GM19468 (cell line): ENCODE measurements around the gene ZHX3.
"Not testable (repeated sequence)": the region's sequence is repeated elsewhere in the genome, so short reads cannot be mapped to it uniquely, and the experiment has no call there.

Experiments used
- ATAC-seq: cut with Tn5 transposase; IDR thresholded peaks from one replicate; pipeline ENCODE4 v1.9.1; 2021; ENCODE audit warnings: mild to moderate bottlenecking, moderate library complexity, moderate number of reproducible peaks; ENCODE audit not compliant: unreplicated experiment; ENCODE audit errors: extremely low read depth

Gene ZHX3

DNA sequence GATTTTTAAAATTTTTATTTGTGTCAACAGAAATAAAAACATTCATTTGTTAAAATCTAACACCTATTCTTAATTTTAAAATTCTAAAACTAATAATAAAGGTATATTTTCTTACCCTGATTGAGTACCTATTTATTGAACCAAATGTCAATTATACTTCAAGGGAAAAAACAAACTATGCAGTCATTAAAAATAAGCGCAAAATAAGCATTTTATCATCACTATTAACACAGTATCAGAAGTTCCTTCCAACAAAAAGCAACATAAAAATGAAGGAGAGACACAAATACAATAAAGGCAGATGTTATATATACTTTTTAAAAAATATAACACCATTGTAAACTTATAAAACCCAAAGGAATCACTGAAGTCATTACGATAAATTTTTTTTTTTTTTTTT, 52.7 kb downstream of the ZHX3 start:
- no peak for ATAC-seq

- ATAC-seq: no peak
These were observed 55.5 kb downstream of the ZHX3 start for GRCh38 chr20:41261790-41262717.

- no peak for ATAC-seq
These were observed 56.3 kb downstream of the ZHX3 start for GRCh38 chr20:41261260-41261659.

DNA sequence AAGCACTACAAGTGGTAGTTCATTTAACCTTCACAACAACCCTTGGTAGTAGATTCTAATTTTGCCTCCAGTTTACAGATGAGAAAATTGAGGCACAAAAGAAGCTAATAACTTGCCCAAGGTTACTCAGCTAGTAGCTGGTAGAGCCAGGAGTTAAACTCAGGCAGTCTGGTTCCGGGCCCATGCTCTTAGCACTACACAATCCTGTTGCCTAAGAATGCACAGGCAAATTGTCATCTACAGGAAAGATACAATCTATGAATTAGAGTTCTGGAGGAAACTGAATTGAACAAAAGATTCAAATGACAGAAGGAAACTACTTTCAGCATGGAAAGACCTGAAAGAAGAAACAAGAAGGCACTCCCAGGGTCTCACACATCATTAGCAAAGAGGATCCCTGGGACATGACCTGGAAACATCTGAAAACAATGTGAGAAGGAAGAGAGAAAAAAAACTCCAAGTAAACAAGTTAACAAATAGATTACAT, 56.8 kb downstream of the ZHX3 start:
- ATAC-seq: no peak

DNA sequence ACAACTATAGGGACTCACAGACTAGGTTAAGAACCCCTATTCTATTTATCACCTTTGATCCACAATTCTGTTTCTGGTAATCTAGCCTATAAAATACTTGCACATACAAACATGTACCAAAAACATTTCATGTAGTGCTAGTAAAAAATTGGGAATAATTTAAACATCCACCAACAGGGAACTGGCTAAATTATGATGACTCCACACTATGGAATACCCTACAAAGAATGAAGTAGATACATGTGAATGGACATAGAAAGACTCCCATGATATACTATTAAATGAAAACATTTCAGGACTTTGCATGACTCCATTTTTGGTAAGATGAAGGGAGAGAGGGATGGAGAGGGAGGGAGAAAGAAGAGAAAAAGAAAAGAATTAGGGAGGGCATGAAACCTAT, 58.2 kb downstream of the ZHX3 start:
- ATAC-seq: no peak

DNA sequence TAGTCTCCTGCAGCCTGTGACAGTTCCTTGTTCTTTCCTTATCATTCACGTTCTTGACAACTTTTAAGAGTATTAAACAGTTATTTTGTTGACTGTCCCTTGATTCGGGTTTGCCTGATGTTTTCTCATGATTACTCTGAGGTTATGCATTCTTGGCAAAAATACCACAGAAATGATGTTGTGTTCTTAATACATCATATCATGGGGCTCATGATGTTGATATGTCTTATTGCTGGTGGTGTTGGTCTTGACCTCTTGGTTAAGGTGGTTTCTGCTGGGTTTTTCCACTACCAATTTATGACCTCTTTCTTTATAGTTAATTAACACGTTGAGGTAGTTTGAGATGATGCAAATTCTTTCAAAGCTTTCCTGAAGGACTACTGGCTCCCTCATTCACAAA, 59.1 kb downstream of the ZHX3 start:
- ATAC-seq: no peak

- ATAC-seq: no peak
These were observed 61.0 kb downstream of the ZHX3 start for GRCh38 chr20:41256516-41256915.

DNA sequence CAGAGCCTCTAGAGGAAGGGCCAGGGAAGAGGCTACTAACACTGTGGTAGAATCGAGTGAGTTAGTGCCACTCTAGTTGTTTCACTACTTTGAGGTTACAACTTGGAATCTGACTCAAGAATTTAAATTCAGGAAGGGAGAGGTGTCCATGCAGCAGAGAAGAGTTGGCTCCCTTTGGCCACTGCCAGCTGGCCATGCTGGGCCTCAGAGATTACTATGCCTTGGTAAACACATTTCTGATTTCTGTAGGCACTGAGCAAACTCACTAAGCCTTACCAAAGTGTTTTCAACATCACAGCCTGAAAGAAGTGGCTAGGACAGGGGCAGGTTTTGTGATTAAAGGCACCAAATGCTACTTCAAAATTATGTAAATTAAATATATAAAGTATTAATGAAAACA, 61.9 kb downstream of the ZHX3 start:
- no peak for ATAC-seq

- no peak for ATAC-seq
These were observed 67.9 kb downstream of the ZHX3 start for GRCh38 chr20:41249411-41250281.

GRCh38 chr20:41248368-41249024, 69.0 kb downstream of the ZHX3 start:
- ATAC-seq: no peak

DNA sequence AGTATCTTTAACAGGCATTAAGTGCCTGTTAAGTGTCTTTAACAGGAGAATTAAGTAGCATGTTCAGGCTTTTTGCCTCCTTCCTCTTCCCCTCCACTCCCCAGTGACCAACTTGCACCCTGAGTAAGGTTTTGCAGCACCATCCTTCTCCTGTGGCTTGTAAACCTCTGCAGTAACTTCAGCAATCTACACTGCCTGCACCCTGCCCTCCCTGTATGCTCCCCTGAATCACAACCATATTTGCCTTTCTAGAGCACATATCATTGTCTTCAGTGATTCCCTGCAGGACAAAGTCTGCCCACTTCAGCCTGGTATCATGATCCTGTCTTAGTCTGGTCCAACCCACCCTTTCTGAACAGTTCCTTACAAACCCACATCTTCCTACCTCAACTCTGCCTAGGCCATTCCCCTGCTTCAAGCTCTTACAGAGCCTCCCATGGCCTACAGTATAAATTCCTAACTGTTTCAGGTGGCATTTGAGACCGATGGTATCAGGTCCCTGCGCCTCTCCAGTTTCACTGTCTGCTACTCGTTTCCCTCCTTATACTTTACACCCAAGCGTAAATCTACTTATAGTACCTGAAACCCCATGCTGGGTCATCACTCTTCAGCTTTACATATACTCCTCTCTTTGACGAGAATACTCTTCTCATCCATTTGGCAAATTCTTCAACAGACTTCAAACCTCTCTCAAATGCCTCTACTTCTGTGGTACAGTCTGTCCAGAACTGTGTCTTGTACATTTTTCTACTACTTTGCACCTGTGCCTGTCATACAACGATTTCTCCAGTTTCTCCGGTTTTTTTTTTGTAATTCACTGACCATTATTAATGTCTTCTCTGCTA, 69.8 kb downstream of the ZHX3 start:
- ATAC-seq: no peak

DNA sequence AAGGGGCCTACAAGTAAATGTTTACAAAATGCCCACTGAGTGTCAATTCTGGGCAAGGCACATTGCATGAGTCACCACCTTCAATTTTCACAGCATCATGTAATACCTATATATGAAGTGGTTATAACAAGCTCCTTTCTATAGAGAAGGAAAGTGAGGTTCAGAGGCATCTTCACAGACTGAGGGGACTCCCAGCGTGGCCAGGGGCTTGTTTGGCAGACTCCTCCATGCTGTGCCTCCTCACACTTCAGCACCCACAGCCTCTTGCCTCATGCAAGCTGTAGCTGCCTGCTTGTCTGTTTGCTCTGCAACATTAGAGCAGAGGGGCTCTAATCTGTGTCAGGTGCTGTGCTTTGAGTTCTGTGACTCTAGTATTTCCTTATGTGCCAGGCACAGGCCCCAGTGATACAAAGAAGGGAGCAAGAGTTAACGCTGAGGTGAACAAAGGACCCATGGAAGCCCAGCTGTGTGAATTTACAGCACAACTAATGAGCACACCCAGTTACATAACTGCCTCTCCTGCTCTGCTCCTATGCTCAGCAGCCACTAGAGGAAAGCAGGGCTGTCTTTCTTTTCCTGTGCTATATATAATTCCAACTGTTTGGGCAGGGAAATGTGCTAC, 72.3 kb downstream of the ZHX3 start:
- no peak for ATAC-seq

DNA sequence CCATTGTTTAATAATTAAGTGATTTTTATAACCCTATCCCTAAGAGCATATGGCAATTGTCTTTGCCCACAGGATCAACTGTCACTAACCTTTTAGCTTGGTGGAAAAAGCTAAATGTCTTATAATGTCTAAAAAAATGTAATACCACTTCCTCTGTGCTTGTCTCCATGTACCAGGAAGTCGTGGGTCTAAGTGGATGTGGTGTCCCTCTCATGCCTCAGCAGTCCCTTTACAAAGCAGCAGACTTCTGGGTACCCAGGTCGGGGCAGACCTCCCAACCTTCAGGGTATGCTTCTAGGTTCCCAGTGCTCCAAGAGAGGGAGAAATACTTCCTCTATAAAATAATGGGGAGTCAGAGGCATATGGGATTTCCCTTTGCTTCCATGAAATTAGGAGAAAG, 74.7 kb downstream of the ZHX3 start:
- ATAC-seq: no peak

- no peak for ATAC-seq
These were observed 75.2 kb downstream of the ZHX3 start for GRCh38 chr20:41242352-41242751.

- not testable (repeated sequence) for ATAC-seq
These were observed 80.3 kb downstream of the ZHX3 start for GRCh38 chr20:41237233-41237632.

GRCh38 chr20:41236818-41237217, 80.7 kb downstream of the ZHX3 start:
- ATAC-seq: not testable (repeated sequence)

- ATAC-seq: no peak
These were observed 83.0 kb downstream of the ZHX3 start for GRCh38 chr20:41234546-41234945.

DNA sequence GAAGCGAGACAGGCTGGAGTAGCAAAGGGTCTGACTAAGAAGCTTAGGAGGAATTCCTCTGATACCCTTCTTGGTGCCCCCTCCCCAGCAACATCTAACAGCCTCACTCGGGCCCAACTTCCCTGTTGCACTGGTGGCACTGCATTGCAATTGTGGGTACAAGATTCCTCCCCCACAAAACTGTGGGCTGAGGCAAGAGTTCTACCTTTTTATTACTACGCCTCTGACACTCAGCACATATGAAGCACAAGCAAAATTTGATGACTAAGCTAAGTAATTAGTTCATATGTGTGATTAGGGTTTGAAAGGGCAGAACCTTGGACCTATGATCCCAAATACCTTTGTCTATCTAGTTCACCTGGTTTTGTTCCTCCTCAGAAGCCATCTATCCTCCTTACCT, 83.5 kb downstream of the ZHX3 start:
- ATAC-seq: no peak
